GM12873 (cell line): ENCODE data around the gene RIPOR2.
A peak's percentile ranks its signal among the peaks of the same experiment; 100 is the strongest.

Source experiments
- TF ChIP-seq, protein P1 (sequence below): IDR thresholded peaks from 2 replicates; pipeline ENCODE4 v1.5.1; 2012; ENCODE audit warnings: low read depth, mild to moderate bottlenecking, moderate library complexity, low read length, control low read depth; ENCODE audit not compliant: insufficient read depth; ENCODE audit errors: missing control alignments

The RIPOR2 gene

DNA sequence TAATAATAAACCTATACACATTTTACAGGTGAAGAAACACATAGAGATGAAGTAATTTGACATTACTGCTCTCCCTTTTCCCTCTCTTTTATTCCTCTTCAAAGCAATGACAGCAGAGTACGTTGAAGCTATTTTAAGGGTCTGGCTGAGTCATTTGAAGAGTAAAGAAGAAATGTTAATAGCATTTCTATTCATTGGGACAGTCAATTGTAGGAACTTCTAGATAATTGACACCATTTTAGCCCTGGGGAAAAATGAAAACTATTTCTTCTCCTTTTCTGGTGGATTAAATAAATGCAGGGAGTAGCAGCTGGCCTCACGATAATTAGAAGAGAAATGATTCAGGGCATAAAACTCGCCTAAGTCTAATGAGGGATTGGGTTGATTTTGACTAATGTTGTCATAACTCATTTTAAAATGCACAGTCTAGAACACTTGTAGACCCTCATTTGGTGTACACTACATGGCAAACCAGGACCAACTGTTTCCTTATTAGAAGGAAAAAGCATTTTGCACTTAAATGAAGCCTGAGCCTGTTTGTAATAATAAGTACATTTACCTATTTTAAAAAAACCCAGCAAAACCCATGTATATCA, 48.1 kb downstream of the RIPOR2 start:
- TF ChIP-seq, protein P1, sequence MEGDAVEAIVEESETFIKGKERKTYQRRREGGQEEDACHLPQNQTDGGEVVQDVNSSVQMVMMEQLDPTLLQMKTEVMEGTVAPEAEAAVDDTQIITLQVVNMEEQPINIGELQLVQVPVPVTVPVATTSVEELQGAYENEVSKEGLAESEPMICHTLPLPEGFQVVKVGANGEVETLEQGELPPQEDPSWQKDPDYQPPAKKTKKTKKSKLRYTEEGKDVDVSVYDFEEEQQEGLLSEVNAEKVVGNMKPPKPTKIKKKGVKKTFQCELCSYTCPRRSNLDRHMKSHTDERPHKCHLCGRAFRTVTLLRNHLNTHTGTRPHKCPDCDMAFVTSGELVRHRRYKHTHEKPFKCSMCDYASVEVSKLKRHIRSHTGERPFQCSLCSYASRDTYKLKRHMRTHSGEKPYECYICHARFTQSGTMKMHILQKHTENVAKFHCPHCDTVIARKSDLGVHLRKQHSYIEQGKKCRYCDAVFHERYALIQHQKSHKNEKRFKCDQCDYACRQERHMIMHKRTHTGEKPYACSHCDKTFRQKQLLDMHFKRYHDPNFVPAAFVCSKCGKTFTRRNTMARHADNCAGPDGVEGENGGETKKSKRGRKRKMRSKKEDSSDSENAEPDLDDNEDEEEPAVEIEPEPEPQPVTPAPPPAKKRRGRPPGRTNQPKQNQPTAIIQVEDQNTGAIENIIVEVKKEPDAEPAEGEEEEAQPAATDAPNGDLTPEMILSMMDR = no peak

DNA sequence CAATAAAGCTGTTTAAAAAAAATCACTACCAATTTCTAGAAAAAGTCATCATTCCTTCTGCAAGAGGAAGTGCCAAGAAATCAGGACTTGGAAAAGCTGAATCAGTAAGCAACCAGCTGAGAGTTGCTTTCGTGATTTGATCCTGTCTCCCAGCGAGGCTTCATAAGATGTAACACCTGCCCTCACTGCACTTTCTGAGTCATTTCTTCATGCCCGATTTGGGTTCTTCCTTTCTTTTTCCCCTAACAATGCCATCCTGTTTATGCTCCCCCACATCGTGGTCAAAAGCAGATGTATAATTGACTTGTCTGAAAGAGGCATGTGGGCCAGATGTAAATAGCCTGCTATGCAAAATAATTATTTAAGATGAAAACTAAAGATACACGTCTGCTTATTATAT, 52.1 kb downstream of the RIPOR2 start:
- TF ChIP-seq, protein P1 = no peak

DNA sequence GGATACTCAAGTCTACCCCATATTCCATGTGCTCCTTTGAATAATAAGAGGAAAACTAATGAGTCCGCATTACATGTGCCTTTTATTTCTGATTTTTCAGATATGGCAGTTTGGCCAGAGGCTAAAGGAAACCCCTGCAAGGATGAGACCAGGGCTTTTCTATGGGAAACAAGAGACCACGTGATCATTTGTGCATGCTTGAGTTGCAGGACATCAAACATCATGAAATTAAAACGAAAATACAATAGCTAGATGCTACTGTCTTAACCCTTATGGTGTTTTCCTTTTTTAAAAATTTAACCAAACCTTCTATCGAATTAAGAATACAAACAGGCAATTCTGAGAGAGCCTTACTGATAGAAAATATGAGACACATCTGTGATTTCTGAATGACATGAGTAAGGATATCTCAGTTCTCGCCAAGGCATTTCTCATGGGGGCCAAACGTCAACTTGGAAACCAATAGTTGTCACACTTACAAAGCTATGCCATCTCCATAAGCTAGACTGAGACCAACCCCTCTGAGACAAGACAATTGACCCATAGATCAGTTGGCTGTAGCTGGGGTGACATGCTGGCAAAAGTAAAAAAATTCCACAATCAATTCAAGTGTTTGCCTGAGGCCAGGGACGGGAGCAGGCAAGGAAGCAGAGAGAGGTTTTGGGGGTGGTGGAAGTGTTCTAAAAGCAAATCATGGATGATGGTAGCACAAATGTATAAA, 52.8 kb downstream of the RIPOR2 start:
- TF ChIP-seq, protein P1 = no peak

DNA sequence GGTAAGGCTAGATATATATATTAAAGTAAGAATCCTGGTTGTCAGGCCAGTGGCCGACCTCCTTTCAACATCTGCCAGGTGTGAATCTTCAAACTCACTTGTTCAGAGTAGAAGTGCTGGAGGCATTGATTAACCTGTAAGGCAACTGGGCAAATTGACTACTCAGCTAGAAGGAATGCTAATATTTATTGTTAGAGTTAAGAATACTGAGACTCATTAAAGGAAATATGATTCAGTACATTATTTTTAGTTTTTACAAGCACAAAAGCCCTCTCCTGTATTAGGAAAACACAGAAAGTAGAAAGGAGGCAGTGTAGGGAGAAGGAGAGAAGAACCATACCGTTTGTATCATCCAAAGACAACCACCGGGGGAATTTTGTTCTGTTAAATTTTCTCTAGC, 53.5 kb downstream of the RIPOR2 start:
- TF ChIP-seq, protein P1 = peak; percentile 3

DNA sequence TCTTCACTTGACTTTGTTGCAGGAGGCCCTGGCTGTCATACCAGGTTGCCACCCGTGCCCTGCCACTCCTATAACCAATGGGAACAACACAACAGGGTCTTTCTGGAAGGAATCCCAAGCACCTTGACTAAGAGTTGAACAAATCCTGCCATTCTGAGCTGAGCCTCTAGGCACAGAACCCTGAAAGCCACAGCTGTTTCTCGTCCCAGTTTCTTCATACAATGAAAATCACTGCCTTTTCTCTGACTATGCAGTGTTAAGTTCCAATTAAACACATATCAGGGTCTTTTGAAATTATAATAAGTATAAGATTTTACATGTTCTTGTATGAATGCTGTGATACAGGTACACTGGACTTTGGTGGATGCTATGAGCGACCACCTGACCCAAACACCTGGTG, 54.4 kb downstream of the RIPOR2 start:
- TF ChIP-seq, protein P1 = no peak

DNA sequence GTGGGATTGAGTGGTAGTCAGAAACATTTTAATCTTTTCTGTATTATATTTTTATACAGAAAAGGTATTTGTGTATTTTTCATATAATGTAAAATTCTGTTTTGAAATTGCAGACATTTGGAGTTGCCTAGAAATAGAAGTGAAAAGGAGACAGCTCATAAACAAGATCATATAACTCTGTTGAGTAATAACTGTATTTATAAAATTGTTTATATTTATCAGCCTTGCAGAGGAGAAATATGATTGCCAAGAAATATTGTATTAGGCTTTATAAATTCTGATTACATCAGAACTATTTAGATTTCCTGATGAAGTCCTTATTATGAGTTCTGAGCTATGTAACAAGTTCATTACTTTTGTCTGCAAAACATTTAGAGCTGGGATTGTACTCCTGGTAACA, 55.3 kb downstream of the RIPOR2 start:
- TF ChIP-seq, protein P1 = no peak

DNA sequence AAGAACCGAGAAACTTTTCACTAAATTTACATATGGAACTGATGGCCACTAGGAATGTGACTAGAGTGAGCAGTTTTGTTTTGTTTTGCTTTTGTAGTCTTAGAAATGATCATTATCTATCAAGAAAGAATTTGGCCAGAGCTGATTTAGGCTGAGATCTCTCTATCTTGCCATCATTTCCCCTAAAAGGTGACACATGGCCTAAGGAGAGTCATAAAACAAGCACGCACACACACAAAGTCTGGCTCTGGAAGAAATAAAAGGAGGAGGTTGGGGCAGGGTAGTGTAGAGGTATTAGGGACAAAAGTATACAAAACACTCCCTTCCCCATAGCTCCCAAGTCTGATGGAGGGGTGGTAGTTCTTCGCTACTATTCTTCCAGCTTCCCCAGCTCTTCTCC, 56.4 kb downstream of the RIPOR2 start:
- TF ChIP-seq, protein P1 = no peak
